ENCODE results near the gene B3GAT1.

GRCh38 chr11:134363161-134363560, 48.9 kb downstream of the B3GAT1 start:
- no peak for TF ChIP-seq POLR2A (IDR thresholded peaks at IDR 0.05)
- no peak for TF ChIP-seq CTCF (IDR thresholded peaks at IDR 0.05)

Data from adrenal gland (tissue), 5 donors.